Mesenteric fat pad (tissue), 1 donor: ENCODE measurements around the gene SPSB1. TPM values are rescaled to one million over a fixed set of nuclear protein-coding genes. Genes with fewer than 3 reads are reported as not detected.

ENCODE experiments used
- DNase-seq: peaks from one replicate; pipeline ENCODE4 v3.0.0-alpha.2; 2020; ENCODE audit warnings: low spot score
- total RNA-seq: library from RNA; stranded (reverse); fragmentation: NEBNext Ultra II Directional; extraction: Animal tissue kit (Norgen Biotek cat#: 25700); gene quantifications from one replicate; pipeline ENCODE4 v1.2.1, GENCODE V29; 2021
- donor health status: DM: yes; HTN: yes; CAD: no.

SPSB1 gene
- total RNA-seq, 1 donor from 2014 or later, result 48.8 TPM

DNA sequence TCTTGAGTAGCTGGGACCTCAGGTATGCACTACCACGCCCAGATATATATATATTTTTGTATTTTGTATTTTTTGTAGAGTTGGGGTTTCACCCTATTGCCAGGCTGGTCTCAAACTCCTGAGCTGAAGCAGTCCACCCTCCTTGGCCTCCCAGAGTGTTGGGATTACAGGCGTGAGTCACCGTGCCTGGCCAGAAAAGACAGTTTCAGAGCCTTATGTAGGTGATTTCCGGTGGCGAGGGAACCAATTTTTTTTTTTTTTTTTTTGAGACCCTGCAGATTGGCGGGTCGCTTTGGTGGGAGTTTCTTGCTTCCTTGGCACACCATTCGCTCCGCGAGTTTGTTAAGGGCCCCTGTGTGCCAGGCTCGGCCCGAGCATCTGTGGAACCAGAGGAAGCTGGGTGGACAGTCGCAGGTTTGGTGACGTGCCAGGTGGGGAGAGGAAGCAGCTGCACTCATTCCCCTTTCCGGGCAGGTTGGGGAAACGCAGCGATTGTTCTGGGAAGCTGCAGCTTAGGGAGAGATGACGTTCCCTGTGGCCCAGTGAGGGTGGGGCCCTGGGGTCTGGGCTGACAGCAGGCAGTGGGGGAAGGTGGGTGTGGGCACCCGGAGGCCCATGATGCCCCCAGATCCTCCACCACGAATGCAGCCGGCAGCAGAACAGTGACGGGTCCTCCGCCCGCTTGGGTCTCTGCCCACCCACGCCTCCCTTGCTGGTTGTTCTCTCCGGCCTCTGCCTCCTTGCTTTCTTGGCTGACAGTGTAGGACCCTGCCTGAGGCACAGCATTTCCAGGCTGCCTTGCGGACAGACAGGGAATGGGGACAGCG, 25.1 kb downstream of the SPSB1 start:
- DNase-seq, result no peak

GRCh38 chr1:9319208-9319788, 26.6 kb downstream of the SPSB1 start:
- no peak for DNase-seq

DNA sequence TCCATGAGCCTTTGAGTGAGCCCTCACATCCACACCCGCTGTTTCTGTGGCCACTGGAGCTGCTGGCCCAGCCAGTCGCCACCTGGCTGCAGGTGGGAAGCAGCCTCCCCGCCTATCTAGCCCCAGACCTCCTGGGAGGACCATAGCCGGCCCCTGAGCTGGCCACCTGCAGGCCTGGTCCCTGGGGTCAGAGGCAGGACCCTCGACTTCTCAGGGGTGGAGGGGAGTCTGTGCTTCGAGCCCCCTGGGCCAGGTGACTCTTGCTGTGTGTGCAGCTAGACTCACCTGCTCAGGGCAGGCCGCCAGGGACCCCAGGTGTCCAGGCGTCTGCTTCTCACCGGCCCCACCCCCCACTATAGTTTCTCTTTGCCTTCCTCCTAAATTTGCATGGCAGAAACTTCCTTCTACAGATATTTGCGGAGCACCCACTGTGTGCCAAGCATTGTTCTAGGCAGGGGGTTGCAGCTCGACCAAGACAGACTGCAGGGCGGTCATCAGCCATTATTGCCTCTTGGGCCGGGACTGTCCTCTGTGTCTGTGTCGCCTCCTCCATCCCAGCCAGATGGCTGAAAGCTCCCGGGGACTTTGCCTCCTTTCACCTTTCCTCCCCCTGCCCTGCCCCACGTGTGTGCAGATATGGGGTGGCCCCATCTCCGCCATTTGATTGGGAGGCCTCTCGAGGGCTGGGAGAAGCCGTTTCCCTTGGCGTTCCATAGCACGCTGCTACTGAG, 27.3 kb downstream of the SPSB1 start:
- DNase-seq, result no peak

DNA sequence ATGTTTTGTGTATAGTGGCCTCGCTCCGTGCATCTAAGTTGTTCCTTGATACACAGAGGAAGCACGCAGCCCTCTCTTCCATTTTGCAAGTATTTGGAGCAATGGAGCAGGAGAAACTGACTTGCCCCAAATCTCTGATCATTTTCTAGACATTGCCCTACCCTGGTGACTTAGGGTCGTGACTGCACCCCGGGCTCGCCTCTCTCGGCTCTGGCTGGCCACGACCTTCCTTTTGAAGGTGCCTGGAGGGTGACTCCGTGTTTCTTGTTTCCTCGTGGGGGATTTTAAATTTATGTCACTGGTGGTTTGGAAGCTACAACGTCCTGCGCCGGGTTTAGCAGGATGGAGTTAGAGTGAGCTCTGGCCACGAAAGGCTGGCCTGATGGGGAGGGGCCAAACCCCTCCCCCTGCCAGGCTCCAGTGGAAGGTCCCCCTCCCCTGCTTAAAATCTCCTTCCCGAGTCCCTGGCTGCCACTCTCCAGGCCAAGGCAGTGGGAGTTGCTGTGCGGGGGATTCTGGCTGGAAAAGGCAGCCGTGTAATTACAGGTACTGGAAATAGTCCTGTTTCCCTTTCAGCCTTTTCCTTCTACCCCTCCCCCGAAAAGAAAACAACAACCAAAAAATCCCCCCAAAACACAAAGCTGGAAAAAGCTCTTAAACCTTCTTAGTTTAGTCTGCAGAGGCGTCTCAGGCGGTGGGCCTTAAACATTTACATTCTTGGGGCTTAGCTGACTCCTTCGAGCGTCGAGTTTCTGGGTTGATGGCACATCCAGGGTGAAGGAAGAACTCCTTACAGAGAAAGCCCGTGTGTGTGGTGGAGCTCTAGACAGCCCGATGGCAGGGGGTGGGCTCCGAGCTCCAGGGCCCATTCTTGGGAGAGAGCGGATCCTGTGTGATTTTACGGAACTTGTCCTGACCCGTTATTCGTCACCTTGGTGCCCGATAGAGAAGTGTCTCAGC, 28.1 kb downstream of the SPSB1 start:
- DNase-seq, result no peak

- DNase-seq, result no peak
Measured at GRCh38 chr1:9321480-9321849, 28.8 kb downstream of the SPSB1 start.

DNA sequence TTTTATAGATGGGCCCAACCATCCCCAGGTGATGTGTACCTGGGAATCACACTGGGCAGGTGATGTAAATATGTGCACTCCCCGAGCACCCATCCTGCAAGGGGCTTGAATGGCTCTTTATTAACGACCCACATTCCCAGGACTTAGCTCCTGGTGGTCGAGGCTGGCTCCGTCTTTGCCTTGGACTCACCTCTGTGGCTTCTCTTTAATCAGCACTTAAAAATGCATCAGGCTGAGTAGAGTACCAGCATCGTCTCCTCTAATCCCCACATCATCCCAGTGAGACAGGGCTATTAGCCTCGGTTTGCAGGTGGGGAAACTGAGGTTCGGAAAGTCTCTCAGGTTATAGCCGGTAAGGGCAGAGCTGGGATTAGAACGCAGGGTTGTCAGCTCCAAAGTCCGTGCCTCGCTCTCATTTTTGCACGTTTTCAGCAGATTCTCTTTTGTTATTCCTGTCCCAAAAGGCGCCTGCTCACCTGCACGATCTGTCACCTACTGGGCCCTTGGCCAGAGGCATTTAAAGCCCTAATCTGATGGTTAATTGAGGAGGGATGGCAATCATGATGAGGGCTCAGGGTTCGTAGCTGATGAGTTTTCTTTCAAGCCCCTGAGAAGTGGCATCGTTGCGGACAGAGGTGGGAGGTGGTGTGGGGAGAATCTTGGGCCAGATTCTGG, 29.4 kb downstream of the SPSB1 start:
- no peak for DNase-seq

GRCh38 chr1:9322661-9323244, 30.1 kb downstream of the SPSB1 start:
- DNase-seq, result no peak

- DNase-seq, result no peak
Measured at GRCh38 chr1:9324246-9325096, 31.8 kb downstream of the SPSB1 start.

DNA sequence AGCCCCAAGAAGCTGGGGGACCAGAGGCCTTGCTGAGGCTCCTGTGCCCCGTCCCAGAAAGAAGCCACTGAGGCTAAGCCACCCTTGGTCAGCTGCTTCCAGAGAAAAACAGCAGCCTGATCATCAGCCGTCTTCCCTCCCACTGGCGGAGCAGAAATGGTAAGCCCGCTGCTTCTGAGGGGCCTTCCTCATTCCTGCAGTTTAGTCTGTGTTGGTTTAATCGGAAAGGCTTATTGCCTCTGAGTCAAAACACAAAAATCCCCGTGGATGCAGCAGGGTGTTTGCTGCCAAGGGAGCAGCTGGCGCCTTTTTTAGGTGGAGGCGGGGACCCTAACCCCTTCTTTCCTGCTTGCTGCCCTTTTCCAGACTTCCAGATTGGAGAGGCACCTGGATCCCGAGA, 33.9 kb downstream of the SPSB1 start:
- DNase-seq, result no peak

DNA sequence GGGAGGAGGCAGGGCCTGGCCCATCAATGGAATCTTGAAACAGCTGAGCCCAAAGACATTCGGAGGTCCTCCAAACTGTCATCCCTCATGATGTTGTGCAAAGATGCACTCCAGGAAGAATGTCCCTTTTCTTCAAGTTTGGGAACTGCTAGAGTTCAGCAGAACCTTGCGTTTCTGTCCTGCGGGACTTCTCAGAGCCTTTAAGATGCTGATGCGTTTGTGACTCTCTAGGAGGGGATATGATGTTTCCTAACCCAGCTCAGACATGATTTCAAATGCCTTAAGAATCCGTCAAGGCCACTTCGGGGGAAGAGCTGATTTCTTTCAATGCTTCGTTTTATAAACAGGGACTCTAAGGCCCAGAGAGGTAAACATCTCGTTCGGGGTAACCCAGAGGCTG, 35.5 kb downstream of the SPSB1 start:
- DNase-seq, result no peak

- DNase-seq, result no peak
Measured at GRCh38 chr1:9328715-9329114, 36.0 kb downstream of the SPSB1 start.

- no peak for DNase-seq
Measured at GRCh38 chr1:9331016-9331415, 38.3 kb downstream of the SPSB1 start.

- no peak for DNase-seq
Measured at GRCh38 chr1:9331558-9332346, 39.1 kb downstream of the SPSB1 start.

DNA sequence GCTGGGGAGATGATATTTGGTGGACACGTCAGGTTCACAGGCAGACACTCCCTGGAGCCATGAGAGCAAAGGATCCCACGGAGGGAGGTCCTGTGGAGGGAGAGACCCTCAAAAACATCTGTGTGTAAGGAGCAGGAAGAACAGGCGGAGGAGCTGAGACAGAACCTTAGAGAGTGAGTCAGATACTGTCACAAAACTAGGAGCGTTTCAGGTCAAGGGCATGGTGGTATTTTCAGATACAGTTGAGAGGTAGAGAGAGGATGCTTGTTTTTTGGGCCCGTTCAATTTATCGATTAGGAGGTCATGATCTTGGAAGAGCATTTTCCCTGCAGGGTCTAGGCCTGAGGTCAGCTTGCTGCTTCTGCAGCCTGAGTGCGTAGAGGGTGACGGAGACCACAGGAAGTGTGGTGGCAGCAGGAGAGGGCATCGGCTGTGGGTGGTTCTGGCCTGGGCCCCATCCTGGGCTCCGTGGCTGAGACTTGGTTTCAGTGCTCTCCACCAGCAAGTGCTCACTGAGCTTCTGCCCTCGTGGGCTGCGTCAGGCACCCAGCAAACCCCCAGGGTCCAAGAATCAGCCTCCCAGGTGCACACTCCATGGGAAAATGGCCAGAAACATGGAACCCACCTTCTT, 39.9 kb downstream of the SPSB1 start:
- DNase-seq, result no peak

DNA sequence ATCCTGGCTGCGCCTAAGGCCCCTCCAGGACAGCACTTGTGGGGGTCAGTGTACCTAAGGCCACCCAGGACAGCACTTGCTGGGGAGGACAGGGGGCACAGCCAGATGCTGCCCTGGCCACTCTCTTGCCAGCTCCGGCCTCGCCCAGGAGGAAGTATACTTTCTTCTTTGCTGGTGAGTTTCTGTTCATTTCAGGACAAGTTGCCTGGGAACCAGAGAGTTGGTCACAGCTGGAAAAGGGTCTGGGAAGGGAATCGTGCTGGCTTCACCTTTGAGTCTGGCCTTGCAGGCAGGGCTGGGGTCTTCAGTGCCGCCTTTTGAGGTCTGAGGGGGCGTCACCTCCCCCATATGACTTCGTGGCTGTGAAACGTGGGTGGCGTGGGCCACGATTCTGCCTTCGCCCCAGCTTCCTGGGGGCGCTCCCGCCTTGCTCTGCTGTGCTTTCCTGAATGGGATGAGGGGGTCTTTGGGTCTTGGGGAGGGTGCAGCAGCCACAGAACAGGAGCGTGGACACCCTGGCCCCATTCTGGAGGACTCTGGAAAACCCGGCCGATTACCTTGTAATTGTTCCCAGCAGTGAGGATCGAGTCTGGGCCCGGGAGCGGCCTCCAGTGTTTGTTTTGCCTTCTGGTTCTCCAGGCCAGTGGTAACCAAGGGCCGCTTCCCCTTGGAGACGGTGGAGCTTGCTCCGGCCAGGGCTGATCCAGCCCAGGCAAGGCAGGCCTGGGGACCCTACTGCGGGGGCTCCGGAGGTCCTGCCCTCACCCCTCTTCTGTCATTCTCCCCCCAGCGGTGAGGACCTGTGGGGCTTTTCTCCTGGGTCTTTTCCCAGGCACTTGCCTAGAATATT, 45.9 kb downstream of the SPSB1 start:
- DNase-seq, result no peak

- no peak for DNase-seq
Measured at GRCh38 chr1:9340172-9340854, 47.6 kb downstream of the SPSB1 start.
